ENCODE data around the gene UPB1.
A peak's percentile ranks its signal among the peaks of the same experiment; 100 is the strongest.
"Not testable (repeated sequence)": the region's sequence is repeated elsewhere in the genome, so short reads cannot be mapped to it uniquely, and the experiment has no call there.

UPB1 gene

DNA sequence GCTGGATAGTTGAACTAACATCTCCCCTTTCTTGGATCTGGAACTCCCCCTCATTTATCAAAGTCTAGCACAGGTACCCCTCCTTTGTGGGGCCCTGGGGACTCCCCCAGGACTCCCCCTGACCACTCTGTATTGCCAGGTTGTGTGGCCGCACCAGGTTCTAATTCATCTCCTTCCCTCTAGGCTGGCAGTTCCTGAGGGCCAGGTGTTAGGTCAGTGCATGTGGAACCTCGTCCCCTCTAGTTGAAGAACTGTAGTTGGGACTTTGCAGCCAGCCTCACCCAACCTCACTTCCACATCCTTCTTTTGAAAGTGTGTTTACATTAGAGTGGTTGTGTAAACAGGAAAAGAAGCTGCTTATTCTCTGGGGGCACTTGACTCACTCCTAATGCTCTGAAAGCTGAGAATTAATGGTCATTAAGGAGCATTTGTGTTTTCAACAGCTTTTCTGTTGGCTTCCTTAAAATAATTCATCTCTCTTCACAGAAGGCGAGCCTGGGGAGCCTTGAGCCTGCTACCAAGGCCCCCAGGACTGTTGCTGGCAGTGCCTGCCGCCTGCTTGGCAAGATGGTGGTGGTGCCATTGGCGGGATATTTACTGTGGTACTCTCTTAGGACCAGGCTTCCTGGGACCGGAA is 11.8 kb downstream of the UPB1 start:
- DNase-seq = peak; percentile 47

DNA sequence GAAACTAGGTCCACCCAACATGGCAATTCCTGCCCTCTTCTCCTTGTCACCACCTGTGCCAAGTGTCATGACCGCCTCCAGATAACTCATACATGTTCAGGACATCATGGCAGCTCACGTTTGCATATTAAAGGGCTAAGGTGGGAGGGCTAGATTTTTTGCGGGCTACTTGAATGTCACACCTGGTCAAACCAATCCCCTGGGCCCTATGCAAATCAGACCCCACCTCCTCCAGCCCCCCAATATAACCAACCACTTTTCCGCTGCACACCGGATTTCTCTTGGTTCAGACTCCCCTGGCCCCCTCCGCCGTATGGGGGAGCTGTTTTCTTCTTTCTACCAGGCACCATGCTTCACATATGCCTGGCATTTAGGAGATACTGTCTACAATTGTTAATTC is 12.6 kb downstream of the UPB1 start:
- DNase-seq = no peak

DNA sequence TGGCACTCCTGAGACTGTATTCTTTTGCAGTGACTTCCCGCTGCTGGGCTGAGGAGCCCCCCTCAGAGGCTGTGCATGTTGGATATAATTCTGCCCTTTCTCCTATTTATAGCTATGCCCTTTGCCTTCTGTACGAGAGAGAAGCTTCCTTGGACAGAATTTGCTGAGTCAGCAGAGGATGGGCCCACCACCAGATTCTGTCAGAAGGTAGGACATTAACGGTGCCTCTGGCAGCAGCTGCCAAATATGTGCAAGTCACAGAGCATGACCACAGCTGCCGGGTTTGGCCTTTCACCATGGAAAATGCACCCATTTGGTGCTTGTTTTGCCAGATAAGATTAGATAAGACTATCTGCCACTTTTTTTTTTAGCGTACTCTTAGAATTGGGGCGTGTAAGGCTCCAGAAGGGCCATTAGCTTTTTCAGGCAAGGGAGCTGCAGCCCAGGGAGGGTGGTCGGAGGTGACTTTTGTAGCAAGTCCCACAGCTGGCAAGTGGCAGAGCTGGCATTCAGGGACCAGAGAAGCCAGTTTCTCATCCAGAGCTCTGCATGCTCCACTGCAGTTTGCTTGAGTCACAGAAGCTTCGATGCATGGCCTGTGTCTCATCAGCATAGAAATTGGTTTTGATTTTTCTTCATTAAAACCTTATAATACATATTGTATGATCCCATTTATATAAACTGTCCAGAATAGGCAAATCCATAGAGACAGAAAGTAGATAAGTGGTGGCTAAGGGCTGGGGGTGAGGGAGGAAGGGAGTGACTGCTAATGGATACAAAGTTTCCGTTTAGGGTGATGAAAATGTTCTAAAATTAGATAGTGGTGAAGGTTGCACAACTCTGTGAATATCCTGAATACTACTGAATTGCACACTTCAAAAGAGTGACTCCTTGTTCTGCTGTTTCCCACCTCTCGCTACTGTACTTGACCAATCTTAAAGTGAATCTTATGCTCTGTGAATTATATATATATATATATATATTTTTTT is 15.8 kb downstream of the UPB1 start:
- DNase-seq = peak; percentile 69

DNA sequence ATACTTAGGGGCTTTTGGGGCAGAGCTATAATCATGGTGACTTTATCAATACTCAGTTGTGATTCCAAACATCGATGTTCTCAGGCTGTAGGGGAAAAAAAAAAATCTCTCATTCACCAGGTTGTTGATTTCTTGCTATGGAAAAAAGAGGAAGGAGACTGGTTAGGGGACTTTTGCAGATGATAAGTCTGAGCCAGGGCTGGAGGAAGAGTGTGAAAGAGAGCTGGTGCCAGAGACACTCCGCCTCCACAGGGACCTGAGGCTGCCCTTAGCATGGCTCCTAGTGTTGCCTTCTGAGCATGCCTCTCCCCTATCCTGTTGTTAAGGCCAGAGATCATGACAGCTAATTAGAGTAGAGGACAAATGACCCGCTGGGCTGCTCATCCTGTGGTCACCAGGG is 16.9 kb downstream of the UPB1 start:
- DNase-seq = no peak

DNA sequence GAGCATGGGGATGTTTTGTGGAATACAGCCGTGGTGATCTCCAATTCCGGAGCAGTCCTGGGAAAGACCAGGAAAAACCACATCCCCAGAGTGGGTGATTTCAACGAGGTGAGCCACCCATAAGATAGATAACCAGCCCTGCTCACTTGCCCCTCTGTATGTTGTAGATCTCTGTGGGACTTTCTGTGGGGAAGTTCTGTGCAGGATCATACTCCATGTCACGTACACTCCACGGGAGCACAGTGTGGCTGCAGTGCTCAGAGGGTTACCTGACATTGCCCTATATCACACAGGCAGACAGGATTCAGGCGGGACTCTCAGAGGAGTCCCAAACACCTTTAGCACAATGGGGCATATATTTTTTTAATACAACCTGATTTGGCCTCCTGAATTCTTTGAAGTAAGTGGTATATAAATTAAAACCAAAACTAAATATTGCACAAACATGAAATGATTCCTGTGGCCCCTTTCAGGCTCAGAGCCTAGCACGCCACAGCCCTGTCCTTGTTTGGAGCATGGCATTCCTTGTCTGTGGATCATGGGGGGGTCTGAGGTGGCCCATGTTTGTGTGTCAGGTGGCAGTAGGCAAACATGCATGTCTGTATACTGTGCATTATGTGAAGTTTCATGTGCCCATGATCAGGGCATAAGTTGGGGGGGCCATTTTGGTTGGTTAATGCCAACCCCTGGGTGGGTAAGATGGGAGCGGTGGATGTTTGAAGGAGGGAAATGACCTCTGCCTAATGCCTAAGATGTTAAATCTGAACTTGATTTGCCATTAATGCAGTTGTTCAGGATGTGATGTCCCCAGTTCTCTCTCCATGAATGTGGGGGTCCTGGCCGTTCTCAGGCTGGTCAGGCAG is 18.5 kb downstream of the UPB1 start:
- DNase-seq = no peak

DNA sequence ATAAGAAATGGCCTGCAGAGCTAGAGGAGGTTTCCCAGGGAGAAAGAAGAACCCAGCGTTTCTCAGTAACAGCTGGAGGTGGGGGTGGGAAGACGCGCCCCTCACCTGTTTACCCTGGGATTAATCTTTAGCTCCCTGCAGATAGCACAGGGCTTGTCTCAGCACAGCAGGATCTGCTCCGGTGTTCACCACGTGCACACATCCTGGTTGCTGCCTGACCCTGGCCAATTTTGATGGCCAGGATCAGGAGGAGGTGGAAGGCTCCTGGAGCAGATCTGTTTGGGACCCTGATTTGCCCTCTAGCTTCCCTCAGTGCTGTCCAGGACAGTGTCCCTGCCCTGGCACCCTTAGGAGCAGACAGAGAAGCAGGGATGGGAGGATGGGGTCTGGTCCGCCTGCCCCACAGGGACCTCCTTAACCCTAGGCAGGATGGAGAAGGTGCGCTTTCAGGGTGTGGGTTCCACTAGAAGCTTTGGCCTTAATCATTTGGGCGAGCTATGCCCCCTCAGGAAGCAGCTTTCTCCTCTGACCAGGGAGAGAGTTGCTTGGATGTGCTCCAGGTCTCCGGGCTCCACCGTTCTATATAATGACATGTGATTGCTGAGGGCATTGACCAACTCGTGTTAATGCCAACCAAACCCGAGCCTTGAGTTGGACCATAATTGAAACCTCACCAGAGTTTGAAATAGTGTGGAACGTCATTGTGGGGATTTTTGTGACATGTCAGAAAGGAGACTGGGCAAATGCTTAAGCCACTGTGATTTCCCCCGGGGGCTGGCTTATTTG is 19.3 kb downstream of the UPB1 start:
- no peak for DNase-seq

DNA sequence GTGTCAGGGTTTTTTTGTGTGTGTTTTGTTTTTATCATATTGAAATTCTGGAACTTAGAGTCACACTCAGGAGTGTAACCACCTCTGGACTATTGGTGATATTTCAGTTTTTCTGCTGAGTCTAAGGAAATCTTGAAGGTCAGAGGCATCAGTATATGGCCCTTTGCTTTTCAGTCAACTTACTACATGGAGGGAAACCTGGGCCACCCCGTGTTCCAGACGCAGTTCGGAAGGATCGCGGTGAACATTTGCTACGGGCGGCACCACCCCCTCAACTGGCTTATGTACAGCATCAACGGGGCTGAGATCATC is 19.9 kb downstream of the UPB1 start:
- DNase-seq = no peak

DNA sequence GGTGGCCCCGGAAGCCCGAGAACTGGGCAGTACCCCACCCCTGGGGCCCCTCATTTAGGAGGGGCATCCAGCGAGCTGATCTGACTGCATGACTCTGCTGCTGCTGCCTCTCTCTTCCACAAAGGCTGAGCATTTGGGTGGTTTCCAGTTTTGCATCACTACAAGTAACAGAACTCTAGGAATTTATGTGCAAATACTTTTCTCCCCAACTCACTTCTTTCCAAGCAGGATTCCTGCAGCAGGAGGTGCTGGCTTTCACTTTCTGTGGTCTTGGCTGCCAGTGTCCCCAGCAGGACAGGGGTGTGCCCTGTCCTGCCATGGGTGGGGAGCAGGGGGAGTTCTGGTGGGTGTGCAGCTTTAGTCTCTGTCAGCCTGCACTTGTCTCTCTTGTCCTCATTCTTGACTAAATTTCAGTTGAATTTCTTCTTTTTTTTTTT is 21.2 kb downstream of the UPB1 start:
- DNase-seq = peak; percentile 88

DNA sequence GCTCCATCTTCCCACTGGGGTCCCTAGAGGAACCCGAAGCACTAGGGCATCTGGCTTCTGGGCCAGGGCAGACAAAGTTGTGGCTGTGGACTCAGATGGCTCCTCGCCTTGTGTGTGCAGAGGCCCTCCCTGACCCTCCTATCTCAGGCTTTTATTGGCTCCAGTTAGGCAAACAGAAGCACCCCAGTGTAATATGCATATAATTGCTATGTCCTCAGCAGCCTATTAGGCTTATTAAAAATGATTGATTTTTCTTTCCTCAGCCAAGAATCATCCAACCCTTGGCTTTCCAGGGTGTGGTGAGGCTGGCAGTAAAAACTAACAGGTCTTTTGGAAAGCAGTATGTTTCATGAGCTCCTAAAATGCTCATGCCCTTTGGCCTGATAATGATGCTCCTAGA is 22.3 kb downstream of the UPB1 start:
- DNase-seq = no peak

DNA sequence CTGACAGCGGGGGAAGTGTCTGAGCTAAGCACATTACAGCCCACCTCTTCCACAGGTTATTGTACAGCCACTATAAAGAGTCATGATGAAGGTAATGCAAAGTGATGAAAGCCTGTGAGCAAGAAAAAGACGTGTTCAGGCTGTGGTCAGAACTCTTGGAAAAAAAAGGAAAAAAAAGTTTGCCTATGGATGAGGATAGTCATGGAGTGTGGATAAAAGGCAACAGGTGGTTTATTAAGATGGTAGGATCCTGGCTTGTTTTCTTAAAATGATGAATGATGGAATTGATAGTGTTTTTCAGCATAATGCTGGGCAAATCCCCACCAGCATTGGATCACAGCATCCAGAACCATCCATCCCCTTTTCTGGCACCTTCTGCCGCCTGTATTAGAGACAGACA is 23.1 kb downstream of the UPB1 start:
- DNase-seq = no peak

DNA sequence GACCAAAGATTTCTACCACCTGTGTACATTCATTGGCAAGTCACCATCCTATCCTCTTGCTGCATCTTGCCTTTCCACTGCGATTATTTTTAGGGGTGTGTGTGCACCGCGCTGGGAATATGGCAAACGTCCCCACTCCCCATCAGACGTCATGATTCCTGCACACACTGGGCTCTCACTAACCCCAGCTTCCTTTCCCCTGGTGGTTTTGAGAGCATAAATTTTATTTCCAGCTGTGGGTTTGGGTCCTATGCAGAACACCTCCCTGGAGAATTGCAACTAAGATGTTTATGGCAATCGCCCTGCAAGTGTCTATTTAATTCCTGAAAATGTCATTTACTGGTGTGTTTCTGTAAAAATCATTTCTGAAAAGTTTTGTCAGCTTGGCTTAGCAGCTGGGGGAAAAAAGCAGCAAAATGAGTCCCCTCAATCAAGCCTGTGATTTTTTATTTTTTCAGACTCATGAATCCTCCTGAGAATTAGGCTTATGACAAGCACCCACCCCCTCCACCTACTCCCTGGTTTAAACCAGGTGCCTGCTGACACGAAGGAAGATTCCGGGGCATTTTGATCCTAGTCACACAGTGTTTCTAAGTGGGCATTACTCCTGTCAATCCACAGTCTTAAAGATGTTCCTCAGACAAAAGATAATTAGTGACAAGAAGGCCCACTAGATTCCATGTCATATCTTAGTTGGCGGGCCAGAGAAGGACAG is 23.8 kb downstream of the UPB1 start:
- no peak for DNase-seq

DNA sequence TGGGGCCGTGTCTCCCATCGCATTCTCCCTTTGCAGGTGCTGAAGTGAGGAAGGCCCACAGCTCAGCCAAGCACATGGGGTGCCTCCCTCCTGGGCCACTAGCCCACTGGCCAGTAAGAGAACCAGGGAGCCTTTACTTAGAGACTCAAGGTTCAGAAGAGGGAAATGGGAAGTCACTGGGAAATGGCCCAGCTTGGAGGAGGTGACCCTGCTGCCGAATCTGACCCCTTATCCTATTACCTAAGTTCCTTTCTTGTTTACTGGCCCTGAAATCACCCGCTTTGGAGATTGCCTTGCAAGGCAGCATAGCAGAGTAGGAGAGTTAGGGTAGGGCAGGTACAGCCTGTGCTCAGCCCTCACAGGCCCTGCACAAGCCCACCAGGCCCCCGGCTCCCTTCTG is 24.4 kb downstream of the UPB1 start:
- DNase-seq = no peak

DNA sequence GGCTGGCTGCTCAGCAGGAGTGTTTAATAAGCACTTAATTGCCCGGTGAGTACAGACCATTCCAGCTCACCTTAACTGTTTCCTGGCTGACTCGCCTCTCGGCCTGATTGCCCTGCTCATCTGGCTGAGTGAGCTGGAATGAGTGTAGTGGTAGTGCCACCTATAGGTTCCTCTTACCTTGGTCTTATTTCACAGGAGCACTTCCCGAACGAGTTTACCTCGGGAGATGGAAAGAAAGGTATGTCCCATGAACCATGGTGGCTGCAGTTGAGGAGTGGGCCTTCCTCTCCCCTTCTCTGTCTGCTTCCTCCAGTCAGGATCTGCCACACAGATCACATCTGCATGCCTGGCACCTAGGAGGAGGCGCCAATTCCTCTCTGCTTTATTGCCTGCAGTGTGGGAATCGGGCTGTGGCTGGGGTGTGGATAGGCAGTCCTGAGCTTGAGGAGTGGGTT is 26.7 kb downstream of the UPB1 start:
- DNase-seq = peak; percentile 58

DNA sequence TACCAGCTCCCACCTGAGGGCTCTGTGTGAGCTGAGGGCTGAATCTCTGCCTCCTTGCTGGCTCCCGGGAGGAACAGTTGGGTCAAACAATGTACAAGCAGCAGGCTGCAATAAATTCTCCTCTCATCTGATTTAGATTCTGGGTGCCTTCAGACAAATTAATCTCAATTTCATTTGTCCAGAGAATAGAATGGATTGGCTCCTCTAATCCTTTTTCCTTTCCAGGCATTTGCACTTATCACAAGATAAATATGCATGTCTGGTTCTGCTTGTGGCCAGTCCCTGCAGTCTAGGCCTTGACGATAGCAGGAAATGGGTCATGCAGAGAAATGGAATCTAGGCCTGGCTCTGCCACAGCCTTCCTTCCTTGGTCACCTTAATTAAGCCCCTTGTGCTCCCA is 28.7 kb downstream of the UPB1 start:
- peak; percentile 44 for DNase-seq

DNA sequence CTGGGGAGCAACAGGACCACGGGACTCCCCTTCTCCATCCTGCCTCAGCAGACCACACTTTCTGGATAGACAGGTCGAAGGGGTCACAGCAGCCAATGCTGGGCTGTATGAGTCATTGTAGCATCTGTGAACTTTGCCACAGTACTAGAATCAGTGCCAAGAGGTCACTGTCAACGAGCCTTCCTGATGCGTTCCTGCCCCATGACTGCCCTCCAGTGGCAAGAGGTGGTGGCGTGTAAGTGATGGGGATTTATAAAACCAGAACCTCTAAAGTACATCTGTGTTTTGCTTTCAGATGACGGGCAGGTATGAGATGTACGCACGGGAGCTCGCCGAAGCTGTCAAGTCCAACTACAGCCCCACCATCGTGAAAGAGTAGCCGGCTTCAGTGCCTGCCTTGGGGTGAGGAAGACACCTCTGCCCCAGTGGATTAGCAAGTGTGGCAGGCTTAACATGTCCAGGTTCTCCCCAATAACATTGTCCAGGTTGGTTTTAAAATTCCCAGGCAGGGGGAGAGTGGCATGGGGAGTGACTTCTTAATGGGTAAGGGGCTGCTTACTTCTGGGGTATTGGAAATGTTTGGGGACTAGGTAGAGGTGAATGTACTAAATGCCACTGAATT is 30.4 kb downstream of the UPB1 start:
- peak; percentile 49 for DNase-seq

DNA sequence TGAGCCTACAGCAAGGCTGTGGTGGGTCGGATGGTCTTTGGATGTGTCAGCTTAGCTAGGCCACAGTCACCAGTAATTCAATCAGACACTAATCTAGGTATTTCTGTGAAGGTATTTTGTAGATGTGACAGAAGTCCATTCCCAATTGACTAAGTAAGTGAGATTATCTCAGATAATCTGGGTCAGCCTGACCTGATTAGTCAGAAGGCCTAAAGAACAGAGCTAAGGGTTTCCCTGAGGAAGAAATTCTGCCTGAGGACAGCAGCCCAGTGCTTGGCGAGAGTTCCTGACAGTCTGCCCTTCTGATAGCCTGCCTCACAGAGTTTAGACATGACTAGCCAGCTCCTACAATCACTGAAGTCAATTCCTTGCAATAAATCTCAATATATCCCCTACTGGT is 31.1 kb downstream of the UPB1 start:
- DNase-seq = no peak

DNA sequence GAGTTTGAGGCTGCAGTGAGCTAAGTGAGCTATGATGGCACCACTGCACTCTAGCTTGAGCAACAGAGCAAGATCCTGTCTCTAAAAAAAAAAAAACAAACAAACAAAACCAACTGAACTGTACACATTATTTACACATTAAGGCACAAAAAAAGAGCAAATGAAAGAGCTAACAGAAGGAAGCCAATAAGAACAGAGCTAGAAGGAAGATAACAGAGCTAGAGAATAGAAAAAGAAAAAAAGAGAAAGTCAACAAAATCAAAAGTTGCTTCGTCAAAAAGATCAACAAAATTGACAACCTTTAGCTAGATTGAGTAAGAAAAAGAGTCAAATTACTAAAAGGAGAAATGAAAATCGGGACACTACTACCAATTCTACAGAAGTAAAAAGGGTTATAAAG is 34.8 kb downstream of the UPB1 start:
- DNase-seq = no peak

DNA sequence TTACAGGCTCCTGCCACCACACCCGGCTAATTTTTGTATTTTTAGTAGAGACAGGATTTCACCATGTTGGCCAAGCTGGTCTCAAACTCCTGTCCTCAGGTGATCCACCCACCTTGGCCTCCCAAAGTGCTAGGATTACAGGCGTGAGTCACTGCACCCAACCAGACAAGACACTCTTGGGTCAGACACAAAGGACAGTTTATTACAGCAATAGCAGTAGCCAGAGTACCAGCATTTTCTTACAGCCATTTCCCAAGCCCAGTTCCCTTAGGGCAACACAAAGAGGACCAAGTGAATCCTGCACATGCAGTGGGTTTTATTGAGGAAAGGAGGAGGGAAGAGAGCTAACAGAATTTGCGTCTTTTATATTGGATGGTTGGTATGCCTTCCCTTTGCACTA is 35.8 kb downstream of the UPB1 start:
- not testable (repeated sequence) for DNase-seq

DNA sequence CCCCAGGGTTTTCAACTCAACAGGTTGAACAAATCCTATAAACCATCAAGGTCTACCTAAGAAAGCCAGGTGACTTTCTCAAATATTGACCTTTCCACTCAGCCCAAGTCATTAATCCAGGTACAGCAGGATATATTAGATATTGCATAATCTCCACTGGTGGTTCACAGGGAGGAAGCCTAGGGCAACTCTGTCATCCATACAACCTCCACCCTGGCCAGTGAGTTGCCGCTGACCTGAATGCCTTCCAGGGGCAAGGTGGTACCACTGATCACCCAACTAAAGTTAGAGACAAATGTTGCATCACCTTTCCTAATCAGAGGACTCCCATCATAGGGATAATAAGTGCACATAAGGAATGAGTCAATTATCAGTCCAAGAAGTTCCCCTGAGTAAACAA is 36.9 kb downstream of the UPB1 start:
- no peak for DNase-seq

DNA sequence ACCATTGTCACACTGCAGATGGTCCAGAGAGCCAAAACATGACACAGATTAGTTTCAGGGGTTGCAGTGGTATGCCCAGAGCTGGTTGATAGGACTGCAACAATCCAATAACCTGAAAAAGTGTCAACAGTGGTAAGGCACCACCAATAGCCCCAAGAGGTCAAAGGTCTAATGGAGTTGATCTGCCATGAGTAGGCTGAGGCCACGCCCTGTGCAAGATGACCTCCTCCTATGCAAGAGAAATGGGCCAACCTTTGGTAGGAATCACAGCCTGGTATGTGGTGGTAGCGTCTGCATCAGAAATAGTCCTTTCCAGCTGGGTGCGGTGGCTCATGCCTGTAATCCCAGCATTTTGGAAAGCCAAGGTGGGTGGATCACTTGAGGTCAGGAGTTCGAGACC is 40.2 kb downstream of the UPB1 start:
- no peak for DNase-seq

DNA sequence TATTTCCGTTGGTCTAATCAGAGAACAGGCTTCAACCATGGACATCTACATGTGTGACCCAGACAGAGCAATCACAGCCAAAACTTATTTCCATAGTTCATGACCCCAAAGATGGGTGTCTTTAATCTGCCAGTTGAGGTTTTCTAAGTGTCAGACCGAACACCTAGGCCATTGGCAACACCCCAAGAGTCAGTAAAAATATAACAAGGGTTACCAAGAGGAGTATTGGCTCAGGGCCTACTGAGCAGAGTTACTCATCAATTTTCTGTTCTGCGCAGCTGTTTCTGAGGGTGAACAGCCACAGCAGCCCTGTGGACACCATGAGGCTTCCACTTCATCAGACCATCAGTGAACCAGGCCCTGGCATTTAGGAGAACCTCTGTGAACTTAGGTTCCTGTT is 41.0 kb downstream of the UPB1 start:
- DNase-seq = no peak
